Measurements from ENCODE around the gene MYMX.

The MYMX gene

DNA sequence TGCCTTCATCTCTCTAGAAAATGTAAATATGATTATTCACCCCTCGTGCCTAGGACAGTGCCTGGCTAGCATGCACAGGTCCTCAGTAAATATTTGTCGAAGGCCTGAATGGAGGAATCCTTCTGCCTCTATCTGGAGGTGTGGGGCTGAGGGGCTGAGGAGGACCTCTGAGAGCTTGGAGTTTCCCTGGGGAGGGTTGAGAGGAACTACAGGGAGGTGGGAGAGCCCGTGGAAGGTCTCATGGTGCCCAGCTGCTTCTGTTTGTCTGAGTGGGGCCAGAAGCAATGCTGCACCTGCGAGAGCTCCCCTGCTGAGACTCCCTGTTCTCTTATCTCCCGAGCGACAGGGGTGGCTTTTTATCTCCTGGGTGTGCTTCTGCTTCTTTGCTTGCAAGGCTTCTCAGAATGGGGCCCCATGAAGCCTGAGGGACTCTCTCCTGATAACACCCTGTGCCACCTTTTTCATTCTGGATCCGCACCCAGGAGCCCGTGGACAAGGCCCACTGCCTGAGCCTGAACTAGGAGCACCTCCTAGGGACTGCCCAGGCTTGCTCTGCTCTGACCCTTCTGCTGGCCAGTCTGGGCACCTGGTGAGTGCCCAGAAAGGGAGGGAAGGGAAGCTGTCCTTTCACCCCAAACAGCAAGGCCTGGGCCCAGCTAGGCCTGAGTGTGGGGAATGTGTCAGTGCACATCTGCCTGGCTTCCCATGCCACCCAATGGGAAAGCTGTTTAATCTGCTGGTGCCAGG lies 9.0 kb downstream of the MYMX start:
- POLR2A ChIA-PET = interaction anchor here (0.6 to 3.3 kb wide), 2 partner anchors 22 to 832 kb away, joined by 5 to 21 read pairs; partner anchors contain the start of gene HSP90AB1
- TF ChIP-seq, protein P1, sequence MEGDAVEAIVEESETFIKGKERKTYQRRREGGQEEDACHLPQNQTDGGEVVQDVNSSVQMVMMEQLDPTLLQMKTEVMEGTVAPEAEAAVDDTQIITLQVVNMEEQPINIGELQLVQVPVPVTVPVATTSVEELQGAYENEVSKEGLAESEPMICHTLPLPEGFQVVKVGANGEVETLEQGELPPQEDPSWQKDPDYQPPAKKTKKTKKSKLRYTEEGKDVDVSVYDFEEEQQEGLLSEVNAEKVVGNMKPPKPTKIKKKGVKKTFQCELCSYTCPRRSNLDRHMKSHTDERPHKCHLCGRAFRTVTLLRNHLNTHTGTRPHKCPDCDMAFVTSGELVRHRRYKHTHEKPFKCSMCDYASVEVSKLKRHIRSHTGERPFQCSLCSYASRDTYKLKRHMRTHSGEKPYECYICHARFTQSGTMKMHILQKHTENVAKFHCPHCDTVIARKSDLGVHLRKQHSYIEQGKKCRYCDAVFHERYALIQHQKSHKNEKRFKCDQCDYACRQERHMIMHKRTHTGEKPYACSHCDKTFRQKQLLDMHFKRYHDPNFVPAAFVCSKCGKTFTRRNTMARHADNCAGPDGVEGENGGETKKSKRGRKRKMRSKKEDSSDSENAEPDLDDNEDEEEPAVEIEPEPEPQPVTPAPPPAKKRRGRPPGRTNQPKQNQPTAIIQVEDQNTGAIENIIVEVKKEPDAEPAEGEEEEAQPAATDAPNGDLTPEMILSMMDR (IDR thresholded peaks at IDR 0.05; ENCODE audit: control extremely low read depth, extremely low read depth, low read depth, missing control alignments) = no peak
- DNase-seq (ENCODE audit: extremely low spot score) = peak; percentile 10
- CTCF ChIA-PET = interaction anchor here (1.0 to 6.8 kb wide), 7 partner anchors 10 to 126 kb away, joined by 4 to 116 read pairs (median 7); partner anchors contain the start of gene HSP90AB1

DNA sequence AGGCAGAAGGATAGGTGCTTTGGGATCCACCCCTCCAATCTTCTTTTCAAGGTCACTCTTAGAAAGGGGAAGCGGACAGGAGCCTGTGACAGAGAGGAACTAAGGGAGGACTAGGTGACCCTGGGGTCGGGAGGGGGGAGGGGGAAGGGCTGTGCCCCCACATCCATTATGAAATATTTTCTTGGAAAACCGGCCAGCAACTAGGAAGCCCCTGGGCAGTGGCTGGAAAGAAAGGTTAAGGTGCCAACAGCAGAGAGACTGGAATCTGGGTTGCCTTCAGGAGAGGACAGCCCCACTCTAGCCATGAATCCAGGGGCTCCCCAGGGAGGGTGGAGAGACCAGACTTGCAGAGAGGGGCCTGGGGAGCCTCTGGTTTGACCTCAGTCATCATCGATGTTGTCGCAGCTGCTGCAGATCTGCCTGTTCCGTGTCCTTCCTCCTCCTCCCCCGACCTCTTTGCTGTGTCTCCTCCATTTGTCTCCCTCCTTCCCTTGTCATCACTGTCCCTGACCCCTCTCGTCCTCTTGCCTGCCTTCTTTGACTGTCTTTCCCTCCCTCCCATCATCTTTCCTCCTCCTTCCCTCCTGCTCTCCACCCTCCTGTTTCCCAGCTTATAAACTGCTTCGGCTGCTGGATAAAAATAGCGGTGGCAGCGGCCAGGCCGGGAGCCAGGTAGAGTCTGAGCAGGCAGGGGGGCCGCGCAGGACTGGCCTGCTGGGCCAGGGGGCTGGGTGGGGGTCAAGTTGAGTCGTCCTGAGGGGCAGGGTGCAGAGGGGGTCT lies 9.8 kb downstream of the MYMX start:
- CTCF ChIA-PET = interaction anchor here (1.4 to 6.8 kb wide), 6 partner anchors 9 to 52 kb away, joined by 3 to 116 read pairs (median 20); partner anchors contain the start of genes HSP90AB1 and MYMX
- TF ChIP-seq, protein P1 (IDR thresholded peaks at IDR 0.05; ENCODE audit: control extremely low read depth, extremely low read depth, low read depth, missing control alignments) = no peak
- POLR2A ChIA-PET = interaction anchor here (3.3 kb wide), 1 partner anchor 21 kb away, joined by 21 read pairs; the partner anchor contains the start of gene HSP90AB1
- DNase-seq (ENCODE audit: extremely low spot score) = peak; percentile 13

DNA sequence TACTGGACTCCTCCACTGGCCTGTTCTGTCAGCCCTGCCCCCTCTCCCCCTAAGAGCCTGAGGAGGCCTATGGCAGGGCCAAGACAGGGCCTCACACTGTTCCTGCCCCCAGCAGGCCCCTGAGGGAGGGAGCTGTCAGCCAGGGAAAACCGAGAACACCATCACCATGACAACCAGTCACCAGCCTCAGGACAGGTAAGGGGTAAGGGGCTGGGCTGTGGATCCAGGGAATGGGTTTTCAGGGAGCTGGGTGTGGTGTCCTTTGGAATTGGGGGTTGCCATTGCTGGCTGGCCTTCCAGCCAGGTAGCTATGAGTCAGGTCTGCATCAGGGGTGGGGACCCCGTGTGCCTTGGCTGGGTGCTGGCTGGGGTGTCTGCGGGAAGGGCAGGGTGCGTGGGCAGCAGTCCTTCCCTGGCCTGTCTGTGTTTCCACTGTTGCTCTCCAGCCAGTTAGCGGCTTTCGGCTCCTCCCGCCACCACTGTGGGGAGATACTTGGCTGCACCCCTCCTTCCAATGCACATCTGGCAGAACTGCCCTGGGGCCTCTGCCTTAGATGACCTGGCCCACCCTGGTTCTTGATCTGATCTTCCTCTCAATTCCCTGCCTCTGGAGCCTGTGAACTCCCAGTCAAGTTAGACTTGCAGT lies 10.5 kb downstream of the MYMX start:
- DNase-seq (ENCODE audit: extremely low spot score) = no peak
- ChIA-PET CTCF (interaction anchor here (0.9 to 2.5 kb wide), 7 partner anchors 11 to 458 kb away, joined by 3 to 12 read pairs (median 5); partner anchors contain the start of genes AARS2 and MYMX), POLR2A (no interaction called here)
- TF ChIP-seq, protein P1 (IDR thresholded peaks at IDR 0.05; ENCODE audit: control extremely low read depth, extremely low read depth, low read depth, missing control alignments) = no peak

DNA sequence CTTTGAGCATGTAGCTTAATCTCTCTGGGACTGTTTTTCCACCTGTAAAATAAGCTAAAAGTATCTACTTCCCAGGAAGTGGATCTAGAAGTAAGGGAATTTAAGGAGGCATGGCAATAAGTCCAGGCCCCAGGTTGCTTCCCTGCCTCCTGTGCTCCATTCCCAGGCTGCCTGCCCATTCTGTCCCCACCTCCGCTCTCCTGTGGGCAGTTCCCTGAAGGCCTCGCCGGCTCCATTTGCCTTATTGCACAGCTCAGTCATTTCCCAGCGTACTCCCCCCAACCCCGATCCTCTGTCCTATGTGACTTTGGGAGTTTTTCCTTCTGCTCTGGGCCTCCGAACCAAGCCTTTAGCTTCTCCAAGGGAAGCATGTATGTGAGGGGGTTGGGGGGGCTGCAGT lies 11.3 kb downstream of the MYMX start:
- TF ChIP-seq, protein P1 (IDR thresholded peaks at IDR 0.05; ENCODE audit: control extremely low read depth, extremely low read depth, low read depth, missing control alignments) = no peak
- ChIA-PET POLR2A (interaction anchor here (0.7 kb wide), 1 partner anchor 19 kb away, joined by 4 read pairs; the partner anchor contains the start of gene HSP90AB1), CTCF (interaction anchor here (0.9 to 2.5 kb wide), 8 partner anchors 10 to 459 kb away, joined by 3 to 12 read pairs (median 4); partner anchors contain the start of genes AARS2 and MYMX)
- no peak for DNase-seq (ENCODE audit: extremely low spot score)

DNA sequence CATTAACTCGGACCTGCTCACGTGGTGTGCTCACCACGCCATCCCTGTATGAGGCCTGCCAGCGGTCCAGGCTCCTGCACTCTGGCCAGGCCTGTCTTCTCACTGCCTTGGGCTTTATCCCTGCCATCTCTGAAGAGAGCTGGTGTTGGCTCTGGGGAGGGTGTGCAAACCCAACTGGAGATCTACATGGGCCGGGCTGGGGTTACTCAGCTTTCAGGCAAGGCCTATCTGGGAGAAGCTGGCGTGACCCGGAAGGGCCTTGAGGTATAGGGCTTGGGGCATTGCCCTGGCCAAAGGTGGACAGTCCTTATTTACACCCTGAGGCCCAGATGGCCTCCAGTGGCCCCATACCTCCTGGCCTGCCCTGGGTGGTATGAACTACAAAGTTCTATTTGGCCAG lies 11.7 kb downstream of the MYMX start:
- ChIA-PET POLR2A (interaction anchor here (0.7 kb wide), 1 partner anchor 18 kb away, joined by 4 read pairs; the partner anchor contains the start of gene HSP90AB1), CTCF (interaction anchor here (0.9 to 2.5 kb wide), 6 partner anchors 9 to 459 kb away, joined by 3 to 12 read pairs (median 6); partner anchors contain the start of gene AARS2)
- DNase-seq (ENCODE audit: extremely low spot score) = no peak
- TF ChIP-seq, protein P1 (IDR thresholded peaks at IDR 0.05; ENCODE audit: control extremely low read depth, extremely low read depth, low read depth, missing control alignments) = no peak
